GM12875 (cell line): ENCODE data around the gene TLCD3A.

ENCODE experiments used
- H3K4me3 ChIP-seq: one replicate; pipeline ENCODE4 v1.5.1; 2011; ENCODE audit warnings: low read depth, low read length, control low read depth
- TF ChIP-seq, protein P1 (sequence below): IDR thresholded peaks from 2 replicates; pipeline ENCODE4 v1.5.1; 2011; ENCODE audit warnings: low read depth, mild to moderate bottlenecking, control low read depth, inconsistent platforms, low read length, moderate library complexity, borderline replicate concordance; ENCODE audit not compliant: insufficient read depth

TLCD3A gene

GRCh38 chr17:791829-792228, 59.4 kb downstream of the TLCD3A start:
- TF ChIP-seq, protein P1, sequence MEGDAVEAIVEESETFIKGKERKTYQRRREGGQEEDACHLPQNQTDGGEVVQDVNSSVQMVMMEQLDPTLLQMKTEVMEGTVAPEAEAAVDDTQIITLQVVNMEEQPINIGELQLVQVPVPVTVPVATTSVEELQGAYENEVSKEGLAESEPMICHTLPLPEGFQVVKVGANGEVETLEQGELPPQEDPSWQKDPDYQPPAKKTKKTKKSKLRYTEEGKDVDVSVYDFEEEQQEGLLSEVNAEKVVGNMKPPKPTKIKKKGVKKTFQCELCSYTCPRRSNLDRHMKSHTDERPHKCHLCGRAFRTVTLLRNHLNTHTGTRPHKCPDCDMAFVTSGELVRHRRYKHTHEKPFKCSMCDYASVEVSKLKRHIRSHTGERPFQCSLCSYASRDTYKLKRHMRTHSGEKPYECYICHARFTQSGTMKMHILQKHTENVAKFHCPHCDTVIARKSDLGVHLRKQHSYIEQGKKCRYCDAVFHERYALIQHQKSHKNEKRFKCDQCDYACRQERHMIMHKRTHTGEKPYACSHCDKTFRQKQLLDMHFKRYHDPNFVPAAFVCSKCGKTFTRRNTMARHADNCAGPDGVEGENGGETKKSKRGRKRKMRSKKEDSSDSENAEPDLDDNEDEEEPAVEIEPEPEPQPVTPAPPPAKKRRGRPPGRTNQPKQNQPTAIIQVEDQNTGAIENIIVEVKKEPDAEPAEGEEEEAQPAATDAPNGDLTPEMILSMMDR = no peak
- H3K4me3 ChIP-seq = no peak overlapping the region

- TF ChIP-seq, protein P1 = no peak
- H3K4me3 ChIP-seq = no peak overlapping the region
These were observed 59.9 kb downstream of the TLCD3A start for GRCh38 chr17:792277-792676.
